Measurements from ENCODE around the gene LRRFIP1.

LRRFIP1 gene

GRCh38 chr2:237798236-237799059 is 171.1 kb downstream of the LRRFIP1 start, which contains the start of gene RBM44:
Gene RBM44, plus strand, starts transcription at chr2:237798779. Its CDS starts 14,831 bp downstream, at chr2:237813610.
- no peak for DNase-seq

- DNase-seq, result no peak
Observed at GRCh38 chr2:237799060-237799428, 171.7 kb downstream of the LRRFIP1 start.

- DNase-seq, result no peak
Observed at GRCh38 chr2:237801466-237801865, 174.1 kb downstream of the LRRFIP1 start.

- DNase-seq, result no peak
Observed at GRCh38 chr2:237806334-237806733, 178.9 kb downstream of the LRRFIP1 start.

GRCh38 chr2:237815637-237816036 is 188.2 kb downstream of the LRRFIP1 start:
- DNase-seq, result no peak

GRCh38 chr2:237816531-237816930 is 189.1 kb downstream of the LRRFIP1 start:
- DNase-seq, result no peak

GRCh38 chr2:237818066-237818473 is 190.7 kb downstream of the LRRFIP1 start:
- no peak for DNase-seq

GRCh38 chr2:237819231-237819630 is 191.8 kb downstream of the LRRFIP1 start:
- DNase-seq, result no peak

- no peak for DNase-seq
Observed at GRCh38 chr2:237820421-237820820, 193.0 kb downstream of the LRRFIP1 start.

- DNase-seq, result no peak
Observed at GRCh38 chr2:237823544-237823943, 196.2 kb downstream of the LRRFIP1 start.

GRCh38 chr2:237824085-237824484 is 196.7 kb downstream of the LRRFIP1 start:
- no peak for DNase-seq

- no peak for DNase-seq
Observed at GRCh38 chr2:237827421-237827987, 200.1 kb downstream of the LRRFIP1 start.

All from NCI-H1436 (cell line).